ENCODE data around the gene RGPD3. TPM values are rescaled to one million over a fixed set of nuclear protein-coding genes. Genes with fewer than 3 reads are reported as not detected.

RGPD3 gene
- total RNA-seq, 1 donor from 2014 or later, result 0.15 TPM

GRCh38 chr2:106358081-106358480 is 110.1 kb downstream of the RGPD3 start:
- H3K4me3 Mint-ChIP-seq (ENCODE audit: unreplicated experiment), result no peak overlapping the region

GRCh38 chr2:106356291-106356690 is 111.9 kb downstream of the RGPD3 start:
- Mint-ChIP-seq H3K4me3 (ENCODE audit: unreplicated experiment) (no peak overlapping the region), H3K36me3 (ENCODE audit: low read depth, unreplicated experiment) (no peaks in the 10 kb centered on the region), H3K27ac (ENCODE audit: unreplicated experiment) (no peak overlapping the region), H3K9me3 (ENCODE audit: unreplicated experiment) (no peaks in the 10 kb centered on the region), H3K4me1 (ENCODE audit: unreplicated experiment) (no peaks in the 10 kb centered on the region), H3K27me3 (ENCODE audit: unreplicated experiment) (peaks cover 1% of the 10 kb centered on the region)
- DNase-seq (ENCODE audit: low spot score), result no peak
- TF ChIP-seq CTCF (IDR thresholded peaks at IDR 0.05; ENCODE audit: unreplicated experiment), result no peak

More at GRCh38 chr2:106358081-106358480, 110.1 kb downstream of the RGPD3 start:
- TF ChIP-seq CTCF (IDR thresholded peaks at IDR 0.05; ENCODE audit: unreplicated experiment), result no peak
- H3K36me3 Mint-ChIP-seq (ENCODE audit: low read depth, unreplicated experiment), result no peaks in the 10 kb centered on the region
- no peaks in the 10 kb centered on the region for H3K4me1 Mint-ChIP-seq (ENCODE audit: unreplicated experiment)
- no peak overlapping the region for H3K27ac Mint-ChIP-seq (ENCODE audit: unreplicated experiment)
- no peaks in the 10 kb centered on the region for H3K9me3 Mint-ChIP-seq (ENCODE audit: unreplicated experiment)
- H3K27me3 Mint-ChIP-seq (ENCODE audit: unreplicated experiment), result peaks cover 1% of the 10 kb centered on the region
- DNase-seq (ENCODE audit: low spot score), result no peak

GRCh38 chr2:106353676-106354075 is 114.5 kb downstream of the RGPD3 start:
- no peaks in the 10 kb centered on the region for H3K9me3 Mint-ChIP-seq (ENCODE audit: unreplicated experiment)
- H3K27me3 Mint-ChIP-seq (ENCODE audit: unreplicated experiment), result no peaks in the 10 kb centered on the region
- H3K27ac Mint-ChIP-seq (ENCODE audit: unreplicated experiment), result no peak overlapping the region
- no peak for DNase-seq (ENCODE audit: low spot score)
- no peaks in the 10 kb centered on the region for H3K36me3 Mint-ChIP-seq (ENCODE audit: low read depth, unreplicated experiment)
- no peak for TF ChIP-seq CTCF (IDR thresholded peaks at IDR 0.05; ENCODE audit: unreplicated experiment)
- no peaks in the 10 kb centered on the region for H3K4me1 Mint-ChIP-seq (ENCODE audit: unreplicated experiment)
- H3K4me3 Mint-ChIP-seq (ENCODE audit: unreplicated experiment), result no peak overlapping the region

GRCh38 chr2:106350980-106351379 is 117.2 kb downstream of the RGPD3 start:
- Mint-ChIP-seq H3K4me3 (ENCODE audit: unreplicated experiment) (no peak overlapping the region), H3K27ac (ENCODE audit: unreplicated experiment) (no peak overlapping the region), H3K9me3 (ENCODE audit: unreplicated experiment) (no peaks in the 10 kb centered on the region), H3K36me3 (ENCODE audit: low read depth, unreplicated experiment) (no peaks in the 10 kb centered on the region), H3K4me1 (ENCODE audit: unreplicated experiment) (no peaks in the 10 kb centered on the region), H3K27me3 (ENCODE audit: unreplicated experiment) (no peaks in the 10 kb centered on the region)
- no peak for DNase-seq (ENCODE audit: low spot score)
- no peak for TF ChIP-seq CTCF (IDR thresholded peaks at IDR 0.05; ENCODE audit: unreplicated experiment)

GRCh38 chr2:106344302-106344701 is 123.9 kb downstream of the RGPD3 start:
- H3K36me3 Mint-ChIP-seq (ENCODE audit: low read depth, unreplicated experiment), result no peaks in the 10 kb centered on the region
- H3K4me3 Mint-ChIP-seq (ENCODE audit: unreplicated experiment), result no peak overlapping the region
- no peaks in the 10 kb centered on the region for H3K4me1 Mint-ChIP-seq (ENCODE audit: unreplicated experiment)
- H3K27me3 Mint-ChIP-seq (ENCODE audit: unreplicated experiment), result peaks cover 4% of the 10 kb centered on the region
- no peak overlapping the region for H3K27ac Mint-ChIP-seq (ENCODE audit: unreplicated experiment)
- H3K9me3 Mint-ChIP-seq (ENCODE audit: unreplicated experiment), result no peaks in the 10 kb centered on the region
- no peak for TF ChIP-seq CTCF (IDR thresholded peaks at IDR 0.05; ENCODE audit: unreplicated experiment)
- no peak for DNase-seq (ENCODE audit: low spot score)
